ENCODE measurements around the gene RANBP3L. TPM values are rescaled to one million over a fixed set of nuclear protein-coding genes. Genes with fewer than 3 reads are reported as not detected.
"Not testable (repeated sequence)": the region's sequence is repeated elsewhere in the genome, so short reads cannot be mapped to it uniquely, and the experiment has no call there.

Gene RANBP3L
- total and polyA plus RNA-seq, 2 of the 4 experiments (the other 2 are of a cell fraction), result not detected

- H2BK15ac ChIP-seq (ENCODE audit: low read depth, low read length), result no peak overlapping the region
- H3K4me2 ChIP-seq (ENCODE audit: low read depth, low read length), result no peak overlapping the region
- no peak overlapping the region for H2BK20ac ChIP-seq (ENCODE audit: low read depth, low read length)
- no peak overlapping the region for H4K8ac ChIP-seq (ENCODE audit: low read depth in 2 of 2, low read length in 2 of 2)
- H3K4me3 ChIP-seq (ENCODE audit: insufficient read depth, low read depth, low read length), result no peak overlapping the region
- H3K79me1 ChIP-seq (ENCODE audit: low read depth in 1 of 2, low read length in 2 of 2), result no peaks in the 10 kb centered on the region
- in situ Hi-C loops (cut with MboI; ENCODE audit: low sequenced_read_pairs), result no loop called here
- H3K4me1 ChIP-seq (ENCODE audit: control insufficient read depth, insufficient read depth, low read length), result no peaks in the 10 kb centered on the region
- dilution Hi-C loops (cut with HindIII; ENCODE audit: low sequenced_read_pairs, unreplicated experiment), result no loop called here
- H3K36me3 ChIP-seq (ENCODE audit: control insufficient read depth, insufficient read depth, low read length), result no peaks in the 10 kb centered on the region
- no peak for TF ChIP-seq MAFK (IDR thresholded peaks at IDR 0.05; ENCODE audit: low read depth, low read length)
- TF ChIP-seq SMC3 (IDR thresholded peaks at IDR 0.05; ENCODE audit: low read depth, low read length), result no peak
- TF ChIP-seq CHD1 (IDR thresholded peaks at IDR 0.05; ENCODE audit: low read depth, low read length), result no peak
- no peak for TF ChIP-seq FOS (IDR thresholded peaks at IDR 0.05; ENCODE audit: low read depth, low read length)
- no peak for TF ChIP-seq POLR2A (IDR thresholded peaks at IDR 0.05; ENCODE audit: low read depth, low read length)
- no peak overlapping the region for H3K27ac ChIP-seq (ENCODE audit: insufficient read depth, low read length)
- H3K18ac ChIP-seq (ENCODE audit: low read depth, low read length), result no peak overlapping the region
- no peak overlapping the region for H3K14ac ChIP-seq (replicated peaks; ENCODE audit: low read depth, low read length)
- no peak overlapping the region for H2BK120ac ChIP-seq (ENCODE audit: low read depth, low read length)
- no peaks in the 10 kb centered on the region for H3K9me3 ChIP-seq (ENCODE audit: control insufficient read depth, insufficient read depth, low read length)
- POLR2A ChIA-PET (ENCODE audit: unreplicated experiment), result no interaction called here
- no TSS peak for BruUV-seq (replicated peaks)
- H2AK5ac ChIP-seq (ENCODE audit: low read depth, low read length), result no peak overlapping the region
- H3K4ac ChIP-seq (ENCODE audit: low read depth, low read length), result no peak overlapping the region
- H3K56ac ChIP-seq (ENCODE audit: extremely low read depth, insufficient read depth, low read length), result no peak overlapping the region
- H3K9ac ChIP-seq (ENCODE audit: low read depth, low read length), result no peak overlapping the region
- ATAC-seq (ENCODE audit: low read depth), result no peak
- no peak overlapping the region for H4K5ac ChIP-seq (ENCODE audit: low read depth, low read length)
- no peaks in the 10 kb centered on the region for H3K27me3 ChIP-seq (ENCODE audit: control insufficient read depth, insufficient read depth, low read length)
- H4K20me1 ChIP-seq (ENCODE audit: insufficient read depth, low read length), result no peaks in the 10 kb centered on the region
- H4K91ac ChIP-seq (ENCODE audit: insufficient read depth, low read depth, low read length), result no peak overlapping the region
- DNase-seq, result no peak
- intact Hi-C loops (cut with micrococcal nuclease), result no loop called here
- no peak overlapping the region for H2AK9ac ChIP-seq (replicated peaks; ENCODE audit: low read depth, low read length, poor library complexity)
- H3K23ac ChIP-seq (ENCODE audit: low read depth, low read length), result no peak overlapping the region
- H3K9me1 ChIP-seq (ENCODE audit: insufficient read depth, low read length), result no peaks in the 10 kb centered on the region
- no peak overlapping the region for H2BK5ac ChIP-seq (ENCODE audit: low read depth, low read length, poor library complexity, severe bottlenecking)
- H2AFZ ChIP-seq (replicated peaks; ENCODE audit: low read length, poor library complexity), result no peak overlapping the region
- CTCF ChIA-PET, result interaction anchor here (0.8 kb wide), 1 partner anchor 18 kb away, joined by 3 read pairs; no protein-coding TSS in a partner anchor
- WGBS, 2 experiments (ENCODE audit: extremely low coverage in 2 of 2, insufficient read length in 1 of 2), result no CpG with 5 or more reads among the region's 5 CpGs
Observed at GRCh38 chr5:36334315-36334714, 32.6 kb upstream of the RANBP3L start.

DNA sequence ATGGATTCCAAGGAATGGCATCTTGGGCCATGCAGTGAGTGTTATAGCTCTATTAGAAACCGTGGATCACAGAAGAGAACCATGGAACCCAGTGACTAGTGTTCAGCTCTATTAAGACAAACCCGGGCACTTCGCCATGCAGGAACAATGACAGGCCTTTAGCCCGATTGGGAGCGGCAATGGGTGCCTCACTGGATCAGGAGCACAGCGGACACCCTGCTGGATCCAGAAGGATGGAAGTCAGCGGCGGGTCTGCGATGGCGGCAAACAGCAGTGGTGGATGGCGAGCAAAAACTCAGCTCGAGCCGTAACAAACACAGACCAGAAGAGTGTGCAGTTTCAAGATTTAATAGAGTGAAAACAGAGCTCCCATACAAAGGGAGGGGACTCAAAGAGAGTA lies 31.0 kb upstream of the RANBP3L start:
- H4K91ac ChIP-seq (ENCODE audit: insufficient read depth, low read depth, low read length); H3K18ac ChIP-seq (ENCODE audit: low read depth, low read length); H4K20me1 ChIP-seq (ENCODE audit: insufficient read depth, low read length); H3K4ac ChIP-seq (ENCODE audit: low read depth, low read length); H3K23ac ChIP-seq (ENCODE audit: low read depth, low read length); DNase-seq; H3K9me1 ChIP-seq (ENCODE audit: insufficient read depth, low read length); H2AK9ac ChIP-seq (replicated peaks; ENCODE audit: low read depth, low read length, poor library complexity); H3K27me3 ChIP-seq (ENCODE audit: control insufficient read depth, insufficient read depth, low read length); H2BK20ac ChIP-seq (ENCODE audit: low read depth, low read length); H3K4me2 ChIP-seq (ENCODE audit: low read depth, low read length); BruUV-seq (replicated peaks); H3K9ac ChIP-seq (ENCODE audit: low read depth, low read length); ATAC-seq (ENCODE audit: low read depth); H3K9me3 ChIP-seq (ENCODE audit: control insufficient read depth, insufficient read depth, low read length); H4K5ac ChIP-seq (ENCODE audit: low read depth, low read length); H3K79me1 ChIP-seq (ENCODE audit: low read depth in 1 of 2, low read length in 2 of 2); H3K27ac ChIP-seq (ENCODE audit: insufficient read depth, low read length); H2BK120ac ChIP-seq (ENCODE audit: low read depth, low read length); dilution Hi-C loops (cut with HindIII; ENCODE audit: low sequenced_read_pairs, unreplicated experiment); CTCF ChIA-PET; H2AFZ ChIP-seq (replicated peaks; ENCODE audit: low read length, poor library complexity); in situ Hi-C loops (cut with MboI; ENCODE audit: low sequenced_read_pairs); H2BK5ac ChIP-seq (ENCODE audit: low read depth, low read length, poor library complexity, severe bottlenecking); H3K4me3 ChIP-seq (ENCODE audit: insufficient read depth, low read depth, low read length); intact Hi-C loops (cut with micrococcal nuclease); H4K8ac ChIP-seq (ENCODE audit: low read depth in 2 of 2, low read length in 2 of 2); POLR2A ChIA-PET (ENCODE audit: unreplicated experiment); H3K14ac ChIP-seq (replicated peaks; ENCODE audit: low read depth, low read length); H3K4me1 ChIP-seq (ENCODE audit: control insufficient read depth, insufficient read depth, low read length); H3K36me3 ChIP-seq (ENCODE audit: control insufficient read depth, insufficient read depth, low read length); H2BK15ac ChIP-seq (ENCODE audit: low read depth, low read length); H3K56ac ChIP-seq (ENCODE audit: extremely low read depth, insufficient read depth, low read length); H2AK5ac ChIP-seq (ENCODE audit: low read depth, low read length): not testable (repeated sequence)
- 64% methylated on average over 6 of the region's 13 CpGs; no CpG with 5 or more reads in 1 of the 2 experiments for WGBS, 2 experiments (ENCODE audit: extremely low coverage in 2 of 2, insufficient read length in 1 of 2)

All from IMR-90 (cell line).